Vagina (tissue), 2 donors: Measurements from ENCODE around the gene ASPDH. TPM values are rescaled to one million over a fixed set of nuclear protein-coding genes. Genes with fewer than 3 reads are reported as not detected.

Experiments used
- DNase-seq, 2 donors: peaks; one replicate each; pipeline ENCODE4 v3.0.0-alpha.2; 2017; ENCODE audit errors: extremely low spot score in 2 of 2
- H3K27ac ChIP-seq: fragments of 200-600 bp; sonication (generic); one replicate; pipeline ENCODE4 v1.5.1; 2019
- H3K27me3 ChIP-seq: fragments of 200-600 bp; sonication (generic); one replicate; pipeline ENCODE4 v1.5.1; 2019
- H3K36me3 ChIP-seq, 2 donors: fragments of 200-600 bp; sonication (generic); one replicate each; pipeline ENCODE4 v1.5.1; 2017 to 2019
- H3K4me1 ChIP-seq: fragments of 200-600 bp; sonication (generic); one replicate; pipeline ENCODE4 v1.5.1; 2019
- H3K4me3 ChIP-seq, 2 donors: fragments of 200-600 bp; sonication (generic); 1 replicate in 1 of 2; 2 replicates in 1 of 2; pipeline ENCODE4 v1.5.1; 2016 to 2019
- H3K9me3 ChIP-seq: fragments of 200-600 bp; sonication (generic); one replicate; pipeline ENCODE4 v1.5.1; 2019
- POLR2A ChIP-seq, 2 donors: fragments of 450-650 bp; IDR thresholded peaks; one replicate each; pipeline ENCODE4 v1.6.1; 2017; ENCODE audit warnings: antibody characterized with exemption in 2 of 2, mild to moderate bottlenecking in 2 of 2, moderate library complexity in 2 of 2
- POLR2AphosphoS5 ChIP-seq, 2 donors: sonication (generic); formaldehyde crosslinking; IDR thresholded peaks; one replicate each; pipeline ENCODE4 v1.9.0; 2017; ENCODE audit warnings: antibody characterized with exemption in 2 of 2, mild to moderate bottlenecking in 2 of 2, low read depth in 1 of 2; ENCODE audit not compliant: insufficient read depth in 1 of 2
- intact Hi-C: fragments of 100-400 bp; cut with DNase I; formaldehyde crosslinking; loops from one replicate; pipeline ENCODE4 v1.15.1; 2023
- total RNA-seq: library from RNA; depleted of rRNA; stranded (reverse); fragments of >200 nt; gene quantifications from one replicate; pipeline ENCODE4 v1.2.3, GENCODE V29; 2016
- TF ChIP-seq, protein P1 (sequence below), 3 experiments: fragments of 450-650 bp in 2 of 3; fragments of 200-600 bp in 1 of 3; sonication (generic) in 1 of 3; IDR thresholded peaks; one replicate each; pipeline ENCODE4 v1.5.1; 2017 to 2019; ENCODE audit warnings: antibody characterized with exemption in 3 of 3, mild to moderate bottlenecking in 2 of 3, moderate library complexity in 2 of 3

ASPDH gene
- total RNA-seq, 1 donor from 2014 or later, result not detected

DNA sequence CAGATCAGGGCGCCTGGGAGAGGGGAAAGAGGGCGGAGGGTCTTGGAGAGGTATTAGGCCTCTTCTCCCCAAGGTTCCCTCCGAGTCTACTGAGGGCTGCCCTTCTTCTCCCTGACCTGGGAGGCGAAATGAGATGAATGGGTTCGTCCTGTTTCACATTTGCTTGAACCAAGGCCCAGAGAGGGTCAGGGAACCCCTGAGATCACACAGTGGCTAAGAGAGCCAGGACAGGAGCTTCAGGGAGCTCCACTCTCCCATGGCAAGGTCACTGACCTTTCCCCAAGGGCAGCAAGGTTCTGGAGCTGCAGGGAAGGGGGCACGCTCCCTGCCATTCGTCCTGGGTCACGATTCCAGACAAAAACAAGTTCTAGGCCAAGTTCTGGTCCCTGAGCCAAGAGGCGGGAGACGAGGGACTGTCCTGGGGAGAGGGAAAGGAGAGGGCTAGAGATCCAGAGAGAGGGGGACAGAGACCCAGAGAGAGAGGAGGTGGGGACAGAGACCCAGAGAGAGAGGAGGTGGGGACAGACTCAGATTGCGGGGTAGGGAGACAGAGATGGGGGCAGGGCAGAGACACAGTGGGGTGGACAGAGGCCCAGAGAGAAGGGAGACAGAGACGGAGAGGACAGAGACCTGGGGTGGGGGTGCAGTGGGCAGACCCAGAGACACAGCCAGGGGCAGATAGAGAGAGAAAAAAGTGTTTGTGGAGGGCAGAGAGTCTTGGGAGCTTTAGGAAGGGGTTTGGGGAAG lies 541 bp downstream of the ASPDH start:
- TF ChIP-seq POLR2A (IDR thresholded peaks at IDR 0.05) (no peak), POLR2AphosphoS5 (IDR thresholded peaks at IDR 0.05; ENCODE audit: insufficient read depth in 1 of 2, low read depth in 1 of 2) (no peak)
- TF ChIP-seq, protein P1, sequence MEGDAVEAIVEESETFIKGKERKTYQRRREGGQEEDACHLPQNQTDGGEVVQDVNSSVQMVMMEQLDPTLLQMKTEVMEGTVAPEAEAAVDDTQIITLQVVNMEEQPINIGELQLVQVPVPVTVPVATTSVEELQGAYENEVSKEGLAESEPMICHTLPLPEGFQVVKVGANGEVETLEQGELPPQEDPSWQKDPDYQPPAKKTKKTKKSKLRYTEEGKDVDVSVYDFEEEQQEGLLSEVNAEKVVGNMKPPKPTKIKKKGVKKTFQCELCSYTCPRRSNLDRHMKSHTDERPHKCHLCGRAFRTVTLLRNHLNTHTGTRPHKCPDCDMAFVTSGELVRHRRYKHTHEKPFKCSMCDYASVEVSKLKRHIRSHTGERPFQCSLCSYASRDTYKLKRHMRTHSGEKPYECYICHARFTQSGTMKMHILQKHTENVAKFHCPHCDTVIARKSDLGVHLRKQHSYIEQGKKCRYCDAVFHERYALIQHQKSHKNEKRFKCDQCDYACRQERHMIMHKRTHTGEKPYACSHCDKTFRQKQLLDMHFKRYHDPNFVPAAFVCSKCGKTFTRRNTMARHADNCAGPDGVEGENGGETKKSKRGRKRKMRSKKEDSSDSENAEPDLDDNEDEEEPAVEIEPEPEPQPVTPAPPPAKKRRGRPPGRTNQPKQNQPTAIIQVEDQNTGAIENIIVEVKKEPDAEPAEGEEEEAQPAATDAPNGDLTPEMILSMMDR (IDR thresholded peaks at IDR 0.05), result no peak
- no peaks in the 10 kb centered on the region for H3K36me3 ChIP-seq
- no peak overlapping the region for H3K27ac ChIP-seq
- intact Hi-C loops, result no loop called here
- H3K4me1 ChIP-seq, result peaks cover 10% of the 10 kb centered on the region
- no peaks in the 10 kb centered on the region for H3K9me3 ChIP-seq
- H3K4me3 ChIP-seq, result no peak overlapping the region
- no peak for DNase-seq
- no peaks in the 10 kb centered on the region for H3K27me3 ChIP-seq

- Histone ChIP-seq H3K4me1 (peaks cover 10% of the 10 kb centered on the region), H3K4me3 (peak overlapping the region in 1 of 2 donors; percentile 64), H3K27me3 (no peaks in the 10 kb centered on the region), H3K36me3 (no peaks in the 10 kb centered on the region), H3K27ac (no peak overlapping the region), H3K9me3 (no peaks in the 10 kb centered on the region)
- DNase-seq, result no peak
- TF ChIP-seq POLR2AphosphoS5 (IDR thresholded peaks at IDR 0.05; ENCODE audit: insufficient read depth in 1 of 2, low read depth in 1 of 2) (no peak), POLR2A (IDR thresholded peaks at IDR 0.05) (no peak)
- TF ChIP-seq, protein P1 (IDR thresholded peaks at IDR 0.05), result no peak
- intact Hi-C loops, result no loop called here
Observed at GRCh38 chr19:50512112-50512998, 1.4 kb downstream of the ASPDH start.

GRCh38 chr19:50511069-50511822 lies 2.5 kb downstream of the ASPDH start, which contains the start of gene JOSD2:
Gene JOSD2 (minus strand): TSS chr19:50511191. CDS start chr19:50510431, 760 bp downstream.
- TF ChIP-seq POLR2AphosphoS5 (IDR thresholded peaks at IDR 0.05; ENCODE audit: insufficient read depth in 1 of 2, low read depth in 1 of 2) (peak; percentile 92 to 98), POLR2A (IDR thresholded peaks at IDR 0.05) (peak in 1 of 2 donors; percentile 38)
- TF ChIP-seq, protein P1 (IDR thresholded peaks at IDR 0.05), result no peak
- no peaks in the 10 kb centered on the region for H3K27me3 ChIP-seq
- peak in 1 of 2 donors; percentile 99 for DNase-seq
- intact Hi-C loops, result no loop called here
- no peaks in the 10 kb centered on the region for H3K36me3 ChIP-seq
- H3K4me1 ChIP-seq, result peaks cover 10% of the 10 kb centered on the region
- H3K27ac ChIP-seq, result peak within 1 kb of the TSS; percentile 91
- H3K4me3 ChIP-seq, result peak within 1 kb of the TSS; percentile 64 to 80
- H3K9me3 ChIP-seq, result no peaks in the 10 kb centered on the region

GRCh38 chr19:50510700-50511068 lies 3.0 kb downstream of the ASPDH start:
- TF ChIP-seq, protein P1 (IDR thresholded peaks at IDR 0.05), result no peak
- Histone ChIP-seq H3K27ac (peak overlapping the region; percentile 91), H3K4me1 (peaks cover 10% of the 10 kb centered on the region), H3K9me3 (no peaks in the 10 kb centered on the region), H3K4me3 (peak overlapping the region; percentile 64 to 80), H3K36me3 (no peaks in the 10 kb centered on the region), H3K27me3 (no peaks in the 10 kb centered on the region)
- intact Hi-C loops, result no loop called here
- DNase-seq, result no peak
